ENCODE data around the gene SLC37A1.

SLC37A1 gene

DNA sequence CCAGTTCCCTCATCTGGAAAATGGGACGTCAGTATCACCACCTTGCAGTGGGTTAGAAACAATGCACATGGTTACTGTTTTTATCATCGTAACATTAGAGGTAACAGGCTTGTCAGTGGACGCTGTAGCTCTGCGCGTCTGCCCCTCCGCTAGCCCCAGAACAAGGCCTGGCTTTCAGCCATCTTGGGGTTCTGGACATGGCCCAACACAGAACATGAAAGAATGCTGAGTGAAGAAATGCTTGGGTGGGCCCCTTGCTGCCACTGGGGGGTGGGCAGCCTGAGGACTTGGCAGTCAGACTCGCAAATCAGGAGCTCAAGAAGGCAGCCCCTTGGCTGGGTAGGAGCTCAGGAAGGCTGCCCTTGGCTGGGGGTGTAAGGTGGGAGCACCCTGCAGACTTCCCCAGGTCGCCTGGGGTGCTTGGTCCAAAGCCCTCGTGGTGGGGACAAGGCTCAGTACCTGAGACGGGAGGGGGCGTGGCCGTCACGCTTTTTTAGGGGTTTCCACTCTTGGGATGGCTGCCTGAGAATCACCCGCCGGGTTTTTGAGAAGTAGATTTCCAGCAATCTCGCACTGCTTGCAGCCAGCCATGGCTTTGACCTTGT lies 51.7 kb downstream of the SLC37A1 start:
- DNase-seq, result no peak

DNA sequence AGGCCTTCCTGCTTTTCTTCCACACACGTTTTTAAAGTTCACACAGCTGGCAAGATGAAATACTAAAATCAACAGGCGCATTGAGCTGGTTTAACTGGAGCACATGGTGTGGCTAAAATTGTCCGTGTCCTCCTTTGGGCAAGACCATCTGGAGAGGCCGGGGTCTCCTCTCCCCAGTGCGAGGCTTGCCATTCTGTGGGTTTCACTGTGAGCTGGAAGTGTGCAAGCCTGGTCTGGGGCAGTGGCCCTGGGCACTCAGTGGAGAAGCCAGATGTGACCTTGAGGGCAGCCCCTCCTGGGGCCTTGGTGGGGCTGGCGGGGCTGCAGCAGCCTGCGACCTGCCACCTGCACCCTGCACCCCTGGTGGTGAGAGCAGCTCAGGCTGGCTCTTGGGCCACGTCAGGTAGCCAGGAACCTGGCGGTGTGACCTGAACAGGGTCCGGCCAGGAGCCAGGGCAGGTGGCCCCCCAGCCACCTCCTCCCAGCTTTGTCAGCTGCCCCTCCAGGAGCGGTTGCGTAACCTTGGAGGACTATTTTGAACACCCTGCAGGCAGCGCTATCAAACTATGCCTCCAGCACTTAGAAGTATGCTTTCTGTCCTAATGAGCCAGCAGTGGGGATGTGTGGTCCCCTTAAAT lies 52.4 kb downstream of the SLC37A1 start:
- no peak for DNase-seq

DNA sequence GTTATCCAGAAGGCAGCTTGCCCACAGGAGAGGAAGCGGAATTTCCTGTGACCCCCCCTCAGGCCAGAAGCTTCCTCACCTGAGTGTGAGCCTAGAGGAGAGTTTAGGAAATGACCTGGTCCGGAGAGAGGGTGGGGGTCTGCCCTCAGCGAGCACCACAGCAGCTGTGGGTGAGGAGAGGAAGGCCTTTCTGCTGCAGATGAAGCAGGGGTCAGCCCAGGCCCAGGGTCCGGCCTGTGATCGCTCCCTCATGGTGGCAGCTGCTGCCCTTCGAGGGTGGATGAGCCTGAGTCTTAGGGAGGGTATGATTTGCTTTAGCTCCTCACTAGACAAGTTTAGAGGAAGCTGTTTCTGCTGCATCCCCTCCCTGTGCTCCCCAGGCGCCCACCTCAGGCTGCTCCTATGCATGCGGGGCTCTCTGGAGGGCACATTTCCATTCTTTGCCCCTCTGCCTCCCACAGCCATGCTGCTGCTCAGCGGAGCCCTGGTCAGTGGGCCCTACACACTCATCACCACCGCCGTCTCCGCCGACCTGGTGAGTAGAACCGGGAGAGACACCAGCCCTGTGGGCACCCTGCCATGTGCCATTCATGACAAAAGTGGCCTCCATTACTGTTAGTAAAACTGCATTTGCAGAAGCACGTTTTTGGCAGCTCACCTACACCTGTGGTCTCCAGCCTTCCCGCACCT lies 53.0 kb downstream of the SLC37A1 start:
- no peak for DNase-seq

DNA sequence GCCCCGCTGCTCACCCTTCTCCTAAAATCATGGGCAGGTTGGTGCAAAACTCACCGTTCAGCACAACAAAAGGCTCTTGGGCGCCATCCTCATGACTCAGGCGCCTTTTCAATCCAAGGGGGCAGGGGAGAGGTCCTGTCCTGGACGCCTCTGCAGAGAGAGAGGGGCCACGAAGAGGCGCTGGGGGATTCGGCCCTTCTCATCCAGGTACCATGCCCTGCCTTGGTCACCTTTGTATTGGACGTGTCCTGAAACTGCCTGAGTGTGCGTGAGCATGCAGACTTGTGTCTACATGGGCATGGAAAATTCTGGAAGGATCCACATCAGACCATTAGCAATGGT lies 53.5 kb downstream of the SLC37A1 start:
- no peak for DNase-seq

DNA sequence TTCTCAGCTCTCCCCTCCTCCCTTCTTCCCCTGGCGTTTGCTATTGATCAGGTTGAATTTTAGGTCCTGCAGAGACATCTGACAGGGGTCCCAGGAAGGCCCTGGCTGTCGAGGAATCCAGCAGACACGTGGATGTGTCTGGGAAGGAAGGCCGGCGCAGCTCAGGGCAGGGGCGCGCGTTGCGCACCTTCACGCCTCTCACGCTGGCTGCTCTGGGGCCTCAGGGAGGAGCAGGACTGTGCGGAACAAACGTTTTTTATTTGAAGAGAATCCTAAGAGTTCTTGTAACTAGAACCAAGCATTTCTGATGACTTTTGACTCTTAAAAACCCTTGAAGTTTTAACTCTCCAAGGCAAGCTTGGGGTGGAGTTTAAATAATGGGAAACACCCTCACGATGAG lies 54.2 kb downstream of the SLC37A1 start:
- DNase-seq, result no peak

DNA sequence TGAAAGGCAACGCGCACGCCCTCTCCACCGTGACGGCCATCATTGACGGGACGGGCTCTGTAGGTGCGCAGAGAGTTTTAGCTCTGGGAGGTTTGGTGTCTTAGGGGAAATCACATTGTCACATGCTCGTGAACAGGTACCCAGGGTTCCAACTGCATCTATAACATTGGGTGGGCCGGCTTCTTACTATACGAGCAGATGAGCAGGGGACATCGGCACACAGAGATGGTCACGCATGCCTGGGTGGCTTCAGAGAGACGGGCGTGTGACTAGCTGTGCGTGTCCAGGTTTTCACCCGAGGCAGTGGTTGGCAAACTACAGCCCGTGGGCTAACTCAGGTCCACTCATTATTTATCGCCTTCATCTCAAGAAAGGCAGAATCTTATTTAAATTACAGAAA lies 54.7 kb downstream of the SLC37A1 start:
- no peak for DNase-seq

DNA sequence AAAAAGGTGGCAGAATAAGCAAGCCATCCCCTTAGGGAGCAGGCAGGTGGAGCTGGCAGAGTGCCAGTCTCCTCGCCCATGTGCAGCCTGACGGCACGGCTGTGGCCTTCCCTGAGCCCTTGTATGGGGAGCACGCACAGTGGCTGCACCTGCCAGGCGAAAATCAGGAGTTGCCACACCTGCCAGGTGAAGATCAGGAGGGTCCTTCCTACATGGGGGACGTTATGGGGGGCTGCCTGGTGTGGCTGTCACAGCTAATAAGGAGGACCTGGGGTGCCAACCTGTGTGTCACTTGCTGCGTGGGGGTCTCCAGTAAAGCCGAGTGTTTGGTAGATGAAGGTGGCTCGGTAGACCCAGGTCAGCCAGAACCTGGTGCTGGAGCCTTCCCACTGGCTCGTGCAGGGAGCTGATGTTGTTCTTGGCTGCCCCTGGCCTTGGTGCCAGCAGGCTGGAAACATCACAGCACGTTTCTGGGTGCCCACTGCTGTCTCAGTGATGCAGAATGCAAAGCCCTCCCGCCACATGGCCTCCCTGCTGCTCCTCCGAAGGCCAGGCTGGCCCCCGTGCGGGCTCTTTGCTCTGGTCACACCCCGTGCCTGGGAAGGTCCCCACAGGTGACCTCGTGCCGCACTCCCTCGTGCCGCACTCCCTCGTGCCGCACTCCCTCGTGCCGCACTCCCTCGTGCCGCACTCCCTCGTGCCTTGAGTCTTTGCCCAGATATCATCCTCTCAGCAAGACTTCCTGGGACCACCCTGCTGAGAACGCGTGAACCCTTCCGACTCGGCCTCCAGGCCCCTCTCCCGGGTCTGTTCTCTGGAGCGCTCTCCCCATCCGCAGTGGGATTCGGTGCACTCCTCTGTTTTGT lies 55.4 kb downstream of the SLC37A1 start:
- DNase-seq, result no peak

DNA sequence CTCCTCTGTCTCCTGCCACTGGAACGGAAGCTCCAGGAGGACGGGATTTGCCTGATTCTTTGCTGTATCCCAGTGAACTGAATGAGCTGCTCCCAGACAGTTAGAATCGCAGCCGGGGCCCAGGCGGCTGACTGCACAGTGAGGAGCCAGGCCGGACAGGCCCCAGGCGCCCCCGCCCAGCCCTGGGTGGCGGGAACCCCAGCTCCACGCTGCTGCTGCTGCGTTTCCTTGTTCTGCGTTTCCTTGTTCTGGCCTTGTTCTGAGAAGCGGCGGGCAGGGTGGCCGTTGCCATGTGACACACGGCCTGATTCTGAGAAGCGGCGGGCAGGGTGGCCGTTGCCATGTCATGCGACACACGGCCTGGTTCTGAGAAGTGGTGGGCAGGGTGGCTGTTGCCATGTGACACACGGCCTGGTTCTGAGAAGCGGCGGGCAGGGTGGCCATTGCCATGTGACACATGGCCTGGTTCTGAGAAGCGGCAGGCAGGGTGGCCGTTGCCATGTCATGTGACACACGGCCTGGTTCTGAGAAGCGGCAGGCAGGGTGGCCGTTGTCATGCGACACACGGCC lies 56.2 kb downstream of the SLC37A1 start:
- DNase-seq, result no peak

DNA sequence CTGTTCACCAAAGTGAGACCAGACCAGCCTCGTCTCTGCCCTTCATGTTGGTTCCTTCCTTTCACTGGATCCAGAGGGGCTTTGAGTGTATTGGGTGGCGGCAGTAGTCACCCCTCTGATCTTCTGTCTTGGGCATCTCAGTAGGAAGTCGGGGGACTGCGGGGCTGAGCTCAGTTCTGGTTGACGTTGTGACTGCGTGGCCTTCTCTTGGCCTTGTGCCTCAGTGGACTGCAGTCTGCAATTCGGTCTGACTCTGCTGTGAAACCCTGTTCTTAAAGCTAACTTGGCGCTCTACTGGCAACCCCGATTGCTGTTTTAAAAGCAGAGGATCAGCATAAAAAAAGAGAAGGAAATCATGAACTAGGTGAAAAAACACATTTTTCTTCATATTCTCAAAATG lies 56.7 kb downstream of the SLC37A1 start:
- DNase-seq, result no peak

DNA sequence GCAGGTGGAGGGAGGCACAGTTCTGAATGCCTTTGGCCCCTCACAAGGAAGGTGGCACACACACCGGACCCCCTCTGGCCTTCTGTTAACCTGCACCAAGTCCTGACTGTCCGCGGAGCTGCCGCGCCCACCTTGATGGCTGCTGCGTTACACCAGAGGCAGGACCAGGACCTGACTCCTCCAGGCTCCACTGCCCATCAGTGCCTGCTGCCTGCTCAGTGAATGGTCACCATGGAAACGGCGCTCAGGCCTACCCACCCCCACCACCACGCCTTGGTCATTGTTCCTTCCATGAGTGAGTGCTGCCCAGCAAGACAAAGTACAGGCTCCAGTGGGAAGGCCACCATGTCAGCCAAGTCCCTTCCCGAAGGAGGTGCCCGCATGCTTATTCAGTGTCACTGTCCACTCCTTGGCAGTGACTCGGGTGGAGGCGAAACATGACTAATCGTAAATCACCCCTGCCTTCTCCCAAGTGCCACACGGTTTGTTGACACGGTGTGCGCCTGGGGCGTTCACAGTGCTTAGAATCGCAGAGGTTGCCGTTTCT lies 57.3 kb downstream of the SLC37A1 start:
- DNase-seq, result no peak

DNA sequence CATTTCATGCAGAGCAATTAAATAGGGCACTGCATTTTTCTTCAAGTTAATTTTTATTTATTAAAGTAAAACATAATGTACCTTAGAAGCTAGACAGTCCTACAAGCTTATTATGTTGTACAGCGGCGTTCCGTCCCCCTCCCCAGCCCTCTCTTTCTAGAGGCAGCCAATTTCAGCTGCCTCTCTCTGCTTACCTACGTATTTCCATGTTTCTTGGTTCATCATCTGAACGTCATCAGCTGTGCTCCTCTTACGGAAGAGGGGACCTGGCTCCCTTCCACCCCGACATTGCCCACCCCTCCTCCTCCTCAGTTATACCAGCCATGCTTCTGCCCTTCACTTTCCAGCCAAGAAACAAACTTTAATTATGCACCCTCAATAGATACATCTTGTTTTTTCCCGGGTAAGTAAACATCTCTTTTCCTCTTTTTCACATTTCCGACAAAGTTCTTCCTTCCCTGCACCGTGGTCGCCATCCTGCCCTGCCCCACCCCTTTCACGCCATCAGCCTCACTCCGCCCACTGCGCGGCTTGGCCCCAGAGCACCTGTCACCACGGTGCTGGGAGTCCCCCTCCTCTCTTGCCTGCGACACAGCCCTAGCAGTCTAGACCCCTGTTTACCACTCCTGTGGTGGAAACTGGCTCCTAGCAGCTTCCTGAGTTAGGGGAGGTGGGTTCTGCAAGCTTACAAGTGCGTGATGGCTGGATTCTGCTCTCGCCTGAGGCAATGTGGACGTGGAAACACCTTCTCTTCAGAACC lies 57.9 kb downstream of the SLC37A1 start:
- DNase-seq, result no peak

DNA sequence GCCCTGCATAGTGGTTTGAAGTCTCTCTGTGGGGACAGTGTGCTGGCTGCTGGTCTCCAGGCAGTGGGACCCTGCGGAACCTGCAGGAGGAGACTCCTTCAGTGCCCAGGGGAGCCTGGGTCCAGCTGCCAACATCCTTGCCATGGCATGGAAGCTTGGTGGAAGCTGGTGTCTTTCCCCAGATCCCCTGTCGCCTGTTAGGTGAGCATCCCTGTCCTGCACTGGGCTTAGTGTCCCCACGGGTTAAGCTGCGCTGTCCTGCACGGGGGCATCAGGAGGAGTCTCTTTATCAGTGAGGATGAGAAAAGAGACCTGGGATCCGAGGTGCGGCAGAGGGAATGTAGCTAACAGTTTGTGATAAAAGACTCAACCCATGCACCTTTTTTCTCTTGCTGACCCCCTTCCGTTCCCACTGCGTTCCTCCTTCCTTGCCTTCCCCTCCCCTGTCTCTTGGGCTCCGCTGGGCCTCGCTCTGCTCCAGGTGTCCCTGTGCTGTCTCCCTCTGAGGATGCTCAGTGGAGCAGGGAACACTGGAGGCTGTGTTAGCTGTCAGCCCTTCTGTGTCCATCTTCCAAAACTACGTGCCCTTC lies 59.3 kb downstream of the SLC37A1 start:
- DNase-seq, result no peak

DNA sequence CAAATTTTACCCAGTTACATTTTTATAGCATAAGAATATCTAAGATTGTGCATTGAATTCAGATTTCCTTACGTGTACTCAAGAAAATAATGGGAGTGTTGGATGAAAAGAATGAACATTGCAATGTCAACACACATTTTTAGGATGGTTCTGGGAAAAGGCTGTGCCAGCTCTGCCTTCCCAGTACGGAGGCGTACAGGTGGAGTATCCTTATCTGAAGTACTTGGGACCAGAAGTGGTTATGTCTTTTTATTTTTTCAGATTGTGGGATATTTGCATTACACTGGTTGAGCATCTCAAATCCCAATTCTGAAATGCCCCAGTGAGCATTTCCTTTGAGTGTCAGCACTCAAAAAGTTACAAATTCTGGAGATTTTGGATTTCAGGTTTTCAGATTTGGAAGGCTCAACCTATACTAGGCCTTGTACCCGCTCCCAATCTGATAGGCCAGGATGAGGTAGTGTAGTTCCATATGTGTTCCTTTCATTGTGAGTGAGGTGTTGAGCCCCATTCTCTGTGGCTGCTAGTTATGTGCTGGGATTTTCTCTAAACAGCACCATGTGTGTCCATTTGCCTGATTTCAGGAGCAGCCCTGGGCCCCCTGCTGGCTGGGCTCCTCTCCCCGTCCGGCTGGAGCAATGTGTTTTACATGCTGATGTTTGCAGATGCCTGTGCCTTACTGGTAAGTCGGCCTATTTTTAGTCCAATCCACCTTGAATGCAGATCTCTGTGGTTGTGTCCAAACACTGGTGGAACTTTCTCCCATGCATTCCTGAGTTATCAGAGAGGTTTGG lies 60.8 kb downstream of the SLC37A1 start:
- no peak for DNase-seq

DNA sequence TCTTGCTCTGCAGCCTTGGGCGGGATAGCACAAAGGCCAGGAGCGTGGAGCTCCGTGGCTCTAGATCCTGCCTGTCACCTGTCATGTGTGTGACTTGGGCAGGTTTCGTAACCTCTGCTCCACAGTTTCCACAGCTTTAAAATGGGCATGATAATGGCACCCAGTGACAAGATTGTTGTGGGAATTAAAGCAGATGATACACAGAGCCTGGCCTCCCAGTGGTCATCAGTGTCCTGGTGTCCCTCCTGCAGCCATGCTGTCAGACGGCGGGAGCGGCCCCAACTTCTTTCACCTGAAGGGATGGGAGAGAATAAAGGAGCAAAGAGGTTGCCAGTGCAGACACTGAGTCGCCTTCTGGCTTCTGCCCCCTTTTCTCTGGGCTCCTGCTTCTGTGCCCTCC lies 61.5 kb downstream of the SLC37A1 start:
- DNase-seq, result no peak

DNA sequence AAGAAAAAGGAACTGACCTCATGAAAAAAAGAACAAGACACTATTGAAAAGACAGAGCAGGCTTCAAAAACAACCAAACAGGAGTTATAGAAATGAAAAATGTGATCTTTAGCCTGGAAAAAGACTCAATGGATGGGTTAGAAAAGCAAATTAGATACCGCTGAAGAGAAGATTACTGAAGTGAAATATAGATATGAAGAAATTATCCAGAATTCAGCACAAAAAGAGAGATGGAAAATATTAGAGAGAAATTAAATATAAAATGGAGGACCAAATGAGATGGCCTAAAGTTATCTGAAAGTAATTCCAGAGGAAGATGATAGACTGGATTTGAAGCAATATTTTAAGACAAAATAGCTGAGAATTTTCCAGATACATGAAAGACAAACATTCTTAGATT lies 63.0 kb downstream of the SLC37A1 start:
- DNase-seq, result no peak

DNA sequence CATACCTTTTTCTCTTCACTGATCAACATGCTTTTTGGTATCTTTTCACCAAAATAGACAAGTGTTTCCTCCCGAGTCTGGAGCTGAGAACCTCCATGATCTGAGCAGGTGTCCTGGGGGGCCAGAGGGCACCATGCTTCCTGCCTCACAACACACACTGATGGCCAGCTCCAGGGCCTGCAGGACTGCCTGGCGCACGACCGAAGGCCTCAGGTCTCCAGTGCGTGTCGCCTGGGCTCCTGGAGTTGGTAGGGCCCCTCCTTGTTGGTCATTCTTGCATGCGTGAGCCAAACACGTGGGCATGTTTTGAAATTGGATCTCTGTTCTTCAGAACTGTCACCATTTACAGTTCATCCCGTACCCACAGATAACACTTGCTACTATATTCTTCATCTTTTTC lies 64.4 kb downstream of the SLC37A1 start:
- DNase-seq, result no peak

DNA sequence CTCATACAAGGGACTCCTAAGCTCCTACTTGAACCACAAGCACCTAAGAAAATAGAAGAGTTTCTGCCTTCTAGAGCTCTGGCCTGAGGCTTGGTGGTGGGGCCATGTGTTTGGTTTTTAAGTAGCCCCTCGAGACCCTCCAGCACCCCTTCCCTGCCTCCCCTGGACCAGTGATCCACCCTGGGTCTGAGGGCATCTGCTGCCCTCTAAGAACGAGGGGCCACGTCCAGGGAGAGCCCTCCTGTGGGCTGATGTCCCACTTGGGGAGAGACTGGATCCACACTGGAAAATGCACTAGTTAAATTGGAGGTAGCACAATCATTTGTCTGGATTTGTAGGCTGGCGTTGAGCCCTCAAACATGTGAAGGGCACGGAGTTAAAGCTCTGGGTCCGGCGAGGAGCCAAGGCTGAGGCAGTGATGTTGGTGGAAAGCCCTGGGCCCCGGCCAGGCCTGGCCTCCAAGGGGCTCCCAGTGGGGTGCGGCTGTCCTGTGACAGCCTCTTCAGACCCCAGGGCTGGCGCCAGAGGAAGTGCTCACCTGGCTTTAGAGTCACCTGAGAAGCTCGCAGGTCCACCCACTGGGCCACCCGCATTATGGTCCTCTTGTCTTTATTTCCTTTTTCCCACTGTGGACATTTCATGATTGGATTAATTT lies 65.2 kb downstream of the SLC37A1 start:
- no peak for DNase-seq

DNA sequence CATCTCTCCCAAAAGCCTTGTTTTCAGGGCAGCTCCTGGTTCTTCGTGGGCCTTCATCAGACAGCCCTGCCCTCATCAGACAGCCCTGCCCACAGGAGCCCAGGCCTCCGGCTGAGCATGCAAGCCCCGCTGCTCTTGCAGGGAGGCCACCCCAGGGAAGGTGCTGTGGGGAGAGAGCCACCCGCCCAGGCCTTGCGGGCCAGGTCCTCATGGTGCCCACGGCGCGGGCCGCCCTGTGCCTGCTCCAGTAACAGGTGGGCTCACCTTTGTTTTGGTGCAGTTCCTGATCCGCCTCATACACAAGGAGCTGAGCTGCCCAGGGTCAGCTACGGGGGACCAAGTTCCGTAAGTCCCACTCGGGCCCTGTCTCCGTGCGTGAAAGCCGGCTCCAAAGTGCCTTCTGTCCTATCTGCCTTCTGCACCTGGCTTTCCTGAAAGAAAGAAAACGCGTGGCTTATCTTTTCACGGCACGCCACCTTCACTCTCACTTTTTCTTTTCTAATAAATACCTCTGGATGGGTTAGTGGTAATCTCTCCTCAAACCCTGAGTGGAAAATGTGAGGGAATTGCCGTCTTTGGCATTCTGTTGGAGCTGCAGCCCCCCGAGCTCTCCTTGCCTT lies 65.9 kb downstream of the SLC37A1 start:
- no peak for DNase-seq

DNA sequence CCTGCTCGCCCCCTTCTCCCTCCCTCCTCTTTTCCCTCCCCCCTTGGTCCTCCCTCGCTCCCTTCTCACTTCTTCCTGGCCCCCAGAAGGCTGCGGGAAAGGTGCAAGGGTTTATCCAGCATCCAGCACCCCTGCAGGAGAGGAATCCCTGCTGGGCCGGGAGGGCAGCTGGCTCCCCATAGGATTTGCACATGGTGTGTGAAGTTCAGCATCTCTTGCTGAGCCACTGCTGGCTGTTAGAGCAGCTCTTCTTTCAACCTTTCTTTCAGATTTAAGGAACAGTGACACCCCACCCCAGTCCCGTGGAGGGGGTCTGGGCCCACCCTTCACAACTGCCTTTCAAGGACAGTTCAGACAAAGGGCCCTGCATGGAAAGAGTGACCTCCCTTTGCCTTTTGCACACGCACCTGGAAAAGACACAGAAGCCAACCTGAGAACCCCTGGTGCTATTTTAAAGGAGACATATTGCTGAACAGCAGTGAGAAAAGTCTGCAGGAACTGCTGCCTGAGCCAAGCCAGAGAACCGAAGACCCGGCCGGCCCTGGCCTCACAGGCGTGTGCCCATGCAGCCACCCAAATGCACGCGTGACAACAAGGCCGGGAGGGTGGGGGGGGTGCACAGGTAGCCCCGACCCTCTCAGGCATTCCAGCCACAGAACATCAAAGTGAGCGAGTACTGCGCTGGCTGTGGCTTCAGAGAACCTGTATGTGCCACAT lies 66.6 kb downstream of the SLC37A1 start:
- DNase-seq, result no peak
